ENCODE measurements around the gene ITGB6.

The ITGB6 gene

DNA sequence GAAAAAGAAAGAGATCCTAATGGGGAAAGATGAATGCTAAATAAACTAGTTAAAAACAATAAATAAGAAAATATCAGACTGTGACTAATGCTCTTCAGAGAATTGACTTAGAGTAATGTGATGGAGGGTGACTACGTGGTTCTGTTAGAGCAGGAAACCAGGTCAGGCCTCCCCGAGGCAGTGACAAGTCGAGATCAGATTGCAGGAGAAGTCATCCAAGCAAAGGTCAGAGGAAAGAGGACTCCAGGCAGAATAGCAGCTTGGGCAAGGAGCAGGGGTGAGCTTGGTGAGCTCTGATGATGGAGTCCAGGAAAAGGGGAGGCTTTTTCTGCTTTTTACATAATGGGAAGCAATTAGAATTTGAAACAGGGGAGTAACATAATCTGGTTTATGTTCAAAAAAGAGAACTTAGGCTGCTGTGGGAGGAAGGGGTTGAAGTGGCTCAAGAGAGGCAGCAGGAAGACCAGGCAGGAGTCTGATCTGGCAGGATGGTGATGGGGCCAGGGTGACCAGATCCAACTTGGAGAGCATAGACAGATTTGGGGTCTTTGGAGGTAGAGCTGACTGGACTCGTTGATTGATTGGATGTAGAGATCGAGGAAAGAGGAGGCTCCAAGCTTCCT is 27.3 kb upstream of the ITGB6 start:
- Histone ChIP-seq H3K36me3 (ENCODE audit: insufficient read depth, low read length) (no peaks in the 10 kb centered on the region), H2AFZ (ENCODE audit: low read depth, low read length) (no peak overlapping the region), H3K27me3 (ENCODE audit: insufficient read depth, low read length) (no peaks in the 10 kb centered on the region), H3K4me1 (ENCODE audit: insufficient read depth, low read length) (peaks cover 2% of the 10 kb centered on the region), H3K9me3 (ENCODE audit: low read length) (no peaks in the 10 kb centered on the region), H3K4me3 (ENCODE audit: low read length) (no peak overlapping the region)

DNA sequence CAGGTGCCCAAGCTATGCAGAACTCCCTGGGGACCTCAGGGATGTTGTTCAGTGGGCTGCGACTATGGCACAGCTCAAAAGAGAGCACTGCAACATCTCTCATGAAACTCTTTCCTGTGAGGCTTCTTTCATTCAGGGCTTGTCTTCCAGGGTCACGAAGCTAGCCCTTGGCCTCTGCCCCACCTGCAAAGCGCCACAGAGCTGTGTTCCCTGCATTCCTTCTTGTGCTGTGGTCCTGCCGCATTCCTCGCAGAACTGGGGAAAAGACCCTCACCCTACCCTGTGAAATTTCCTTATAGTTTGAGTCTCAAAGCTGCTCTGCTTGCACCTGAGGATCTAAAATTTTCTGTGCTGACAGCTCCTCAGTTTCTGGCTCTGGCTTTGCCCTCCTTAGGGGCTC is 26.3 kb upstream of the ITGB6 start:
- H3K36me3 ChIP-seq (ENCODE audit: insufficient read depth, low read length) = no peaks in the 10 kb centered on the region
- no peaks in the 10 kb centered on the region for H3K9me3 ChIP-seq (ENCODE audit: low read length)
- peaks cover 2% of the 10 kb centered on the region for H3K4me1 ChIP-seq (ENCODE audit: insufficient read depth, low read length)
- no peaks in the 10 kb centered on the region for H3K27me3 ChIP-seq (ENCODE audit: insufficient read depth, low read length)
- no peak overlapping the region for H3K4me3 ChIP-seq (ENCODE audit: low read length)
- H2AFZ ChIP-seq (ENCODE audit: low read depth, low read length) = no peak overlapping the region

DNA sequence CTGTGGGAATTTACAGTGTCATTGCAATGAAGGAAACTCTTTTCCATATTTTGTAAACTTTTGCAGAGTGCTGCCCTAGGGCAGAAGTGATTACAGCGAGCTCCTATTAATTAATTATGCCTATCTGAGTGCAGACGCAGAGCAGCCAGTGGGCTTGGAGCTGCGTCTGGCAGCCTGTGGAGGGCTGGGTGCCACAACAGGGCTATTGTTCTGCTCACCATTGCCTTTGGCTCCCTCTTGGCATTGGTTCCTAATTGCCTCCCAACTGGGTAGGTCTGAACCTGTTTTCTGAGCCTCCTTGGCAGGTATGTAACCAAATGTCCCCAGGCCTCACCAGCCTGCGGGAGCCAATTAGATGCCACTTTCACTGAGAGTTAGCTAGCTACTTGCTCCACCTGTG is 25.6 kb upstream of the ITGB6 start:
- H3K4me1 ChIP-seq (ENCODE audit: insufficient read depth, low read length) = peaks cover 2% of the 10 kb centered on the region
- H3K4me3 ChIP-seq (ENCODE audit: low read length) = no peak overlapping the region
- no peaks in the 10 kb centered on the region for H3K36me3 ChIP-seq (ENCODE audit: insufficient read depth, low read length)
- no peaks in the 10 kb centered on the region for H3K9me3 ChIP-seq (ENCODE audit: low read length)
- no peaks in the 10 kb centered on the region for H3K27me3 ChIP-seq (ENCODE audit: insufficient read depth, low read length)
- H2AFZ ChIP-seq (ENCODE audit: low read depth, low read length) = no peak overlapping the region

DNA sequence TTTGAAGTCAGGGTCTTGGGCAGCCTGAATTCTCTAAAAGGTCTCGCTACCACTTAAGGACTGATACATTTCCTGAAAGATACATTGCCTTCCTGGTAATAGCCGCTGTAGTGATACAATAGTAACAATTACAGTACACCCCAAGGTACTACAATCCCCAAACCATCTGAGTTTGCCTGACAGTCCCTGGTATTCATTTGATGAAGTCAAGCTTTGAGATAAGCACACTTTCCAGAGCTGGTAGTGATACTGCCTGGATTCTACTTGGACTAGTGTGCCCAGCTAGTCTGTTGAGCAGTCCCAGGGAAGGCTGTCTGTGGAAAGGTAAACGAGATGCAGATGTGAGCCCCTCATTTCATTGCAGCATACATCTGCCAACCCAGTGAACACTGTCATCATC is 24.4 kb upstream of the ITGB6 start:
- peaks cover 2% of the 10 kb centered on the region for H3K4me1 ChIP-seq (ENCODE audit: insufficient read depth, low read length)
- no peak overlapping the region for H2AFZ ChIP-seq (ENCODE audit: low read depth, low read length)
- no peak overlapping the region for H3K4me3 ChIP-seq (ENCODE audit: low read length)
- H3K36me3 ChIP-seq (ENCODE audit: insufficient read depth, low read length) = no peaks in the 10 kb centered on the region
- no peaks in the 10 kb centered on the region for H3K9me3 ChIP-seq (ENCODE audit: low read length)
- H3K27me3 ChIP-seq (ENCODE audit: insufficient read depth, low read length) = no peaks in the 10 kb centered on the region

DNA sequence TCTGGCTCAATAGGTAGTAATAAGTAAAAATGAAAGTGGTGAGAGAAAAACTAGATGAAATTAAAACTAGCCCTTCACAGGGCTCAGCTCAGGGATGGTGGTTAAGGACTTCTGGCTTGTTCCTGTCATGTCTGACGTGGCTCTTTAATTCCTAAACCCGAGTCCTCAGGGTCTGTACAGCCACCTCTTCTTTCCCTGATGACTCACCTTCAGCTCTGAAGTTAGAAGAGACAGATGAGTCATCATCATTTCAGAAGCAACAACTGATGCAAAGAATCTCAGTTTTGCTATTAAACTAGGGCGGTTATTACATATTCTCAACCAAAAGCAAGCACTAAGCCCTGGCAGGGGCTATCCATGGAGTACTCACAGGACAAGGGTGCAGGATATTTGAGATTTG is 24.0 kb upstream of the ITGB6 start:
- Histone ChIP-seq H3K27me3 (ENCODE audit: insufficient read depth, low read length) (no peaks in the 10 kb centered on the region), H3K4me3 (ENCODE audit: low read length) (no peak overlapping the region), H2AFZ (ENCODE audit: low read depth, low read length) (no peak overlapping the region), H3K36me3 (ENCODE audit: insufficient read depth, low read length) (no peaks in the 10 kb centered on the region), H3K4me1 (ENCODE audit: insufficient read depth, low read length) (peaks cover 2% of the 10 kb centered on the region), H3K9me3 (ENCODE audit: low read length) (no peaks in the 10 kb centered on the region)

DNA sequence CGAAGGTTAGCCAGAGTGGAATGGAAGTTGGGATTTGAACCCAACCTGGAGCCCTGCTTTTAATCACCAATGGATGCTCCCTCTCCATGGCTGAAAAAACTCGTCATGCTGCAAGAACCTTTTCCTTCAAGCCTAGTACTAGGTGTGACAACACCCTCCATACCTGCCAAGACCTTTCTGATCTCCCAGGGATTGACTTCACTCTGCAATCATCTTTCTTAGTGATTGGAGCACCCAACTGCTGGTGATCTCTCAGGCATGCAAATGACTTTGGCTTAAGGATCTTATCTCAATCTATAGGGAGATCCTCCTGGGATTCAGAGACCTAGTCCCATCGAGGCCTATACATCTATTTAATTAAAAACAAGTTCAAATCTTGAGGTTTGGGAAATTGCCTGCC is 23.5 kb upstream of the ITGB6 start:
- H3K36me3 ChIP-seq (ENCODE audit: insufficient read depth, low read length) = no peaks in the 10 kb centered on the region
- no peak overlapping the region for H3K4me3 ChIP-seq (ENCODE audit: low read length)
- no peaks in the 10 kb centered on the region for H3K9me3 ChIP-seq (ENCODE audit: low read length)
- no peak overlapping the region for H2AFZ ChIP-seq (ENCODE audit: low read depth, low read length)
- H3K4me1 ChIP-seq (ENCODE audit: insufficient read depth, low read length) = peaks cover 2% of the 10 kb centered on the region
- no peaks in the 10 kb centered on the region for H3K27me3 ChIP-seq (ENCODE audit: insufficient read depth, low read length)

DNA sequence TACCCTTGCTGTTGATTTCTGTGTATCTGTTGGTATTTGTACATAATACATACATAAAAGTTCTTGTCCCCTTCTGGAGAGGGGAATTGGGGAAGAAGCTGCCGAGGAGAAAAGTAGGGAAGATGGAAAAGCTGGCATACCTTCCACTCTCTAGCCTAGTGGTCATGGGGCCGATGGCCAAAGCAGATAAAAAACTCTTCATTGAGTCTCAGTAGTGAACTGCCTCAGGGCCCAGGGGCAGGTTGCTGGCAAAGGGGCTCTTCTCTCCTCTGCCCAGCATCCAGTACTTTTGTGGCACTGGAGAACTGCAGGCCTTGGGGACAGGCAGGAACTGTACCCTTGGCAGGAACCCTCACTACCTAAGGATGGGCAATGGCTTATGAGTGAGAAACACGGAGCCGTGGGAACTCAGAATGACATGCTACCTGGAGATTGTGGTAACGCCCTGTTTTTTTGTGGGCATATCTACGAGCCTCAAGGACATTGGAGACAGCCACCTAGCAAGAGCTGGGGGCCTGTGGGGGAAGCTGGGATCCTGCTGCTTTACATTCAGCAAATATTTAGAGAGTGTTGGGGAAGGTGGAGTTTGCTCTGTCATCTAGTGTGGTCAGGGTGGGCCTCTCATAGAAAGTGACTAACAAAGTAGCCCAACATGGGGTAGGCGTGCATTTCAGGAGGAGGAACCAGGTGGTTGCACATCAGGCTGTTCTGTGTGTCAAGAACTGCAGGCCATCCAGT is 22.6 kb upstream of the ITGB6 start:
- no peak overlapping the region for H2AFZ ChIP-seq (ENCODE audit: low read depth, low read length)
- H3K4me1 ChIP-seq (ENCODE audit: insufficient read depth, low read length) = peaks cover 2% of the 10 kb centered on the region
- no peaks in the 10 kb centered on the region for H3K36me3 ChIP-seq (ENCODE audit: insufficient read depth, low read length)
- no peak overlapping the region for H3K4me3 ChIP-seq (ENCODE audit: low read length)
- no peaks in the 10 kb centered on the region for H3K9me3 ChIP-seq (ENCODE audit: low read length)
- H3K27me3 ChIP-seq (ENCODE audit: insufficient read depth, low read length) = no peaks in the 10 kb centered on the region

DNA sequence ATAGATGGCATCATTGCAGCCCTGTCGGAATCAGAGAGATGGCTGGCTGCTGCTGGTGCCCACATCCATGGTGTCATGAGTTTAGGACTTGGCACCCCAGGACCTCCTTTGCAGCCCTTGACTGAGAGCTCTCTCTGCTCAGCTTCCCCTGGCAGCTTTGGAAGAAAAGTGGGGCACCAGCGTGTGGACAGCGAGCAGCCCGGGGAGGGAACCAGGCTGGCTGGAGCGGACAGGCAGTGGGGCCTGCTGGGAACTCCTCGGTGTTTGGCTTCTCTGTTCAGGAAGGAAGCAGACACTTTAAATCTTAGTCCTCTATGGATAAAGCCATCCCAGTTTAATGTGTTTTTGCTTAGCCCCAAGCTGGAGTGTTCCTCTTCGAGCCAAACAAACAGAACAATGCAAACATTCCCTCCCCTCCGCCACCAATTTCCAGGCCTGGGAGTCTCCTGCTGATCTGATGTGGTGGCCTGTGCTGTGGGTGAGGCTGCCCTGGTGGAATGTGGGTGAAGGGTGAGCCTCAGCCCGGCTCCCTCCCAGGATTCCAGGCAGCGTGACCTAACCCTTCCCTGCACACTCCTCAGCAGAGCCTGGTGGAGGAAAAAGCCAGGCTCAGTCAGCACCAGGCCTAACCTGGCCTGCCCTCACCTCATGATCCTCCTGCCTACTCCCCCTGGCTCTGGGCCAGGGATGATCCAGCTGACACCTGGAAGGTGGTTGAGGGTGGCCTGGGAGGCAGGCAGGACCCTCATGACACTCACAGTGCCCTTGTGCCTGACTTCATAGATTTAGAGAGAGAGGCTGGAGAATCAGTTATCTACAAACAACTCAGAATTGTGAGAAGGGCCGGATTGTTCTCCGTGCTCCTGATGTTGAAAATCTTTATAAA is 21.6 kb upstream of the ITGB6 start:
- Histone ChIP-seq H3K9me3 (ENCODE audit: low read length) (no peaks in the 10 kb centered on the region), H3K36me3 (ENCODE audit: insufficient read depth, low read length) (no peaks in the 10 kb centered on the region), H3K4me3 (ENCODE audit: low read length) (no peak overlapping the region), H3K4me1 (ENCODE audit: insufficient read depth, low read length) (peaks cover 2% of the 10 kb centered on the region), H3K27me3 (ENCODE audit: insufficient read depth, low read length) (no peaks in the 10 kb centered on the region), H2AFZ (ENCODE audit: low read depth, low read length) (no peak overlapping the region)

DNA sequence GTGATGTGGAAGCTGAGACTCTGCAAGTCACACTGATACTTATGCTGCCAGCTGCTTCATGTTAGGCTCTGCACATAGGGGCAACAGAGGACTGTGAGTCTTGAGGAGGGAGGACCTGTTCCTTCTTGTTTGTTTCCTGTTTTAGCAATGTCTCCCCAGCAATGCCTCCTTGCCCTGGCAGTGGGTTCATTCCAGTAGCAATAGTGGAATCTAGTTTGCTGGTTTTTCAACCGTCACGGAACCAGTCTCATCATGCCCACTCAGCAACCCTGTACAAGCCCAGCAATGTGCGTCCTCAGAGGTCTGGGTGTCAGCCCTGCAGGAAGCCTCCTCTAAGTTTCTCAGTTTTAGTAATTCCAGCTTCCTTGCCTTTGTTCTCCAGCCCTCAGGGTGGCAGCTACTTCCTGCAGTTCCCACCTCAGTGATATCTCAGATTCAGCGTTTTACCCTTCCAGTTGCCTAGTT is 20.5 kb upstream of the ITGB6 start:
- Histone ChIP-seq H2AFZ (ENCODE audit: low read depth, low read length) (no peak overlapping the region), H3K27me3 (ENCODE audit: insufficient read depth, low read length) (no peaks in the 10 kb centered on the region), H3K4me1 (ENCODE audit: insufficient read depth, low read length) (no peaks in the 10 kb centered on the region), H3K36me3 (ENCODE audit: insufficient read depth, low read length) (no peaks in the 10 kb centered on the region), H3K9me3 (ENCODE audit: low read length) (no peaks in the 10 kb centered on the region), H3K4me3 (ENCODE audit: low read length) (no peak overlapping the region)

DNA sequence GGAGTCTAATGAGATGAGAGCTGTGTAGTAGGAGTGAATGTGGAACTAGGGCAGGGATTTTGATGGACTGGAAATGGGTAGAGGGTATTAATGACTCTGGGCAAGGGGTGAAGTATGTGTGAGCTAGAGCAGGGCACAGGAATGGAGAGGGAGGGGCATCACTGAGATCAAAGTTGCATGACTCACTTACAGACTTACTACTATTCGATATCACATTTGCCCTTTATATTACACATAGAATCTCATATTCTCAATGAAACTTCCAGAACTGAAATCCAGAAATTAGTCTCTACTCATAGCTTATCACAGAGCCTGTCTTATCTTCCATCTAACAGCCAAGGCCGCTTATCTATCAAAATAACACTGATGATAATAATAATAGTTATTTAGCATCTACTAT is 20.0 kb upstream of the ITGB6 start:
- H3K36me3 ChIP-seq (ENCODE audit: insufficient read depth, low read length) = no peaks in the 10 kb centered on the region
- H2AFZ ChIP-seq (ENCODE audit: low read depth, low read length) = no peak overlapping the region
- H3K4me3 ChIP-seq (ENCODE audit: low read length) = no peak overlapping the region
- no peaks in the 10 kb centered on the region for H3K4me1 ChIP-seq (ENCODE audit: insufficient read depth, low read length)
- H3K27me3 ChIP-seq (ENCODE audit: insufficient read depth, low read length) = no peaks in the 10 kb centered on the region
- no peaks in the 10 kb centered on the region for H3K9me3 ChIP-seq (ENCODE audit: low read length)

DNA sequence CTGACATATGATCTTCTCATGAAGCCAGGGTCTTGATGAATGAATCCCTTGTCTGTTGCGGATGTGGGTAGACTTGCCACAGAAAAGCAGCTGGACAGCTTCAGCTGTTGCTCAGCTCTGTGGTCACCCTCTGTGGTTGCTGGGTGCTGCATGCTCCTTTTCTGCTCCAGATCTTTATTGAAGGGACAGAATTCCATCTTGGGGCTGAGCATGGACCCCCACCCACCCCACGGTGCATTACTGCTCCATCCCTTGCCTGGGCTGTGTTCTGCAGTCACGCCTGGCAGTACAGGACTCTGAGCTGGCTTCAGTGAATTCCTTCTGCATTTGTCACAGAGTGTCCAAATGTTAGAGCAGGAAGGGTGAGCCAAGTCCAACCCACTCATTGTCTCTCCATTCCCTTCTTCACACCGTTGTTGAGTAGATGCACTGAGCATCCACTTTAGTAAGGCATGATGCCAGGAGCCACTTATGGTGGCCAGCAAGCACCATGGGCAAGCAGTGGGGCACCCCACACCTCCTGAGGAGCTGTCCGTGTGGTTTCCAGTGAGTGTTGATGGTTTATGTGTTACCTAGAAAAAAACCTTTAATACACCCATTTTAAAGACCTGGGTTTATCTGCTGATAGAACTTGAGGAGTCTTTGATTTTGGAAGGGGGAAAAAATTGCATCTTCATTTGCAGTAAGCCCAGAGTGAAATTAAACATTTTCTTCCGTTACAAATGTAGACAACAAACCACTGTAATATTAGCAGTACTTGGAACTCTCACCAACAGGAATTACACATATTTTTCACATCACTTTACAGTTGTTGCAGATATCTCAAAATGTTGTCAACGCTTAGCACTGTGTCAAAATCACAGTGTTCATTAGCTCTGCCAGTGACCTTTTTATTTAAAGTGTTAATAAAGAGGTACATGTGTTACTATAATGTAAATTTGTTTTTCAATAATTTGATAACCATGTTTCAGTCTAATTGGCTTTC is 14.7 kb upstream of the ITGB6 start:
- Histone ChIP-seq H3K9me3 (ENCODE audit: low read length) (no peaks in the 10 kb centered on the region), H3K4me1 (ENCODE audit: insufficient read depth, low read length) (no peaks in the 10 kb centered on the region), H3K27me3 (ENCODE audit: insufficient read depth, low read length) (no peaks in the 10 kb centered on the region), H3K4me3 (ENCODE audit: low read length) (no peak overlapping the region), H3K36me3 (ENCODE audit: insufficient read depth, low read length) (no peaks in the 10 kb centered on the region), H2AFZ (ENCODE audit: low read depth, low read length) (no peak overlapping the region)

DNA sequence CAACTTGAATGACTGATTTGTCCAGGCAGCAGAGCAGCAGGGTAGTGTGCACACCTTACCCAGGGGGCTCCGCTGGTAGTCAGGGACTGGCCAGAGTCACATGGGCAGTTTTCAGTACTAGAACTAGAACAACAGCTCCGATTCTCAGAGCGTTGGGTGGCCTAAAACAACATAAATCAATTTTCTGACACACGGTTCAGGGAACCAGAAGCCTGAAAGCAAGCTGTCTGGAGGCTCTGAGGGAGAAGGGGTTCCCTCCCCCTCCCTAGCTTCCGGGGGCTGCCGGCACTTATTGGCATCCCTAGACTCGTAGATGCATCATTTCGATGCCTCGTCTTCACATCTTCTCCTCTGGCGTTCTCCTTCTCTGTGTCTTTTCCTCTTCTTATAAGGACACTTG is 13.4 kb upstream of the ITGB6 start:
- H3K4me1 ChIP-seq (ENCODE audit: insufficient read depth, low read length) = no peaks in the 10 kb centered on the region
- no peaks in the 10 kb centered on the region for H3K27me3 ChIP-seq (ENCODE audit: insufficient read depth, low read length)
- no peak overlapping the region for H3K4me3 ChIP-seq (ENCODE audit: low read length)
- H2AFZ ChIP-seq (ENCODE audit: low read depth, low read length) = no peak overlapping the region
- no peaks in the 10 kb centered on the region for H3K9me3 ChIP-seq (ENCODE audit: low read length)
- no peaks in the 10 kb centered on the region for H3K36me3 ChIP-seq (ENCODE audit: insufficient read depth, low read length)

All from neuron (in vitro differentiated cells).